GM12872 (cell line): ENCODE results near the gene AMH.

Experiments used
- TF ChIP-seq, protein P1 (sequence below): IDR thresholded peaks from 3 replicates; pipeline ENCODE4 v1.5.1; 2011; ENCODE audit warnings: low read depth, mild to moderate bottlenecking, low read length, moderate library complexity; ENCODE audit not compliant: insufficient read depth

The AMH gene

DNA sequence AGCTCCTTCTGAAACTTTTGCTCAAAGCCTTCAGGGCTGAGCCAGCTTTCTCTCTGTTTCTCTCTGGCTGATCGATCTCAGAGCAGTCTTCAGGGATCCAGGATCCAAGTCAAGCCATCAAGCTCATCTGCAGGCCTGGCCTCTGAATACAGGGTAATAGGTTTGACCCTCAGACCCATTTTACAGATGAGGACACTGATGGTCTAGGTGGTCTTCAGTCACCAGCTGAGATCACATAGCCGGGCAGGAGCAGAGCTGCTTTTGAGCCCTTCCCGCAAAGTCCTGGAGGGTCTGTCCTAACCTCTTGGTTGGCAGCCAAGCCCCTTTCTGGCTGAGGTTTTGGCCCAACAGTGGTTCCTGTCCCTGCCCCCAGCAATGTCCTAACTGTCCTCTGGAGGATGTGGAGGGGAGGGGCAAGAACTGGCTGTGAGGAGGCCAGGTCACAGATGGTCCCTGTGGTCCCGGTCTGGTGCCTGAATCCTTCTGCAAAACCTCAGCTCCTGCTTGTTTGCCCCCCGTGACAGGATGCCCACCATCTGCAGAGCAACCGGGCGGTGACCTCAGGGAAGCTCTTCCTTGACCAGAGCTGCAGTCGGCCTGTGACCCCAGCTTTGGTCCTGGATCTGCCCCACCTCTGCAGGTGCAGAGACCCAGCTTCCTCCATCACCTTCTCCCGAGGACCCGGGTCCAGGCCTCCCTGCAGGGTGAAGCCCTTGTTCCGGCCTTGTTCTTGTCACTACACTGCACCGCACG is 38.6 kb downstream of the AMH start:
- TF ChIP-seq, protein P1, sequence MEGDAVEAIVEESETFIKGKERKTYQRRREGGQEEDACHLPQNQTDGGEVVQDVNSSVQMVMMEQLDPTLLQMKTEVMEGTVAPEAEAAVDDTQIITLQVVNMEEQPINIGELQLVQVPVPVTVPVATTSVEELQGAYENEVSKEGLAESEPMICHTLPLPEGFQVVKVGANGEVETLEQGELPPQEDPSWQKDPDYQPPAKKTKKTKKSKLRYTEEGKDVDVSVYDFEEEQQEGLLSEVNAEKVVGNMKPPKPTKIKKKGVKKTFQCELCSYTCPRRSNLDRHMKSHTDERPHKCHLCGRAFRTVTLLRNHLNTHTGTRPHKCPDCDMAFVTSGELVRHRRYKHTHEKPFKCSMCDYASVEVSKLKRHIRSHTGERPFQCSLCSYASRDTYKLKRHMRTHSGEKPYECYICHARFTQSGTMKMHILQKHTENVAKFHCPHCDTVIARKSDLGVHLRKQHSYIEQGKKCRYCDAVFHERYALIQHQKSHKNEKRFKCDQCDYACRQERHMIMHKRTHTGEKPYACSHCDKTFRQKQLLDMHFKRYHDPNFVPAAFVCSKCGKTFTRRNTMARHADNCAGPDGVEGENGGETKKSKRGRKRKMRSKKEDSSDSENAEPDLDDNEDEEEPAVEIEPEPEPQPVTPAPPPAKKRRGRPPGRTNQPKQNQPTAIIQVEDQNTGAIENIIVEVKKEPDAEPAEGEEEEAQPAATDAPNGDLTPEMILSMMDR, result no peak

DNA sequence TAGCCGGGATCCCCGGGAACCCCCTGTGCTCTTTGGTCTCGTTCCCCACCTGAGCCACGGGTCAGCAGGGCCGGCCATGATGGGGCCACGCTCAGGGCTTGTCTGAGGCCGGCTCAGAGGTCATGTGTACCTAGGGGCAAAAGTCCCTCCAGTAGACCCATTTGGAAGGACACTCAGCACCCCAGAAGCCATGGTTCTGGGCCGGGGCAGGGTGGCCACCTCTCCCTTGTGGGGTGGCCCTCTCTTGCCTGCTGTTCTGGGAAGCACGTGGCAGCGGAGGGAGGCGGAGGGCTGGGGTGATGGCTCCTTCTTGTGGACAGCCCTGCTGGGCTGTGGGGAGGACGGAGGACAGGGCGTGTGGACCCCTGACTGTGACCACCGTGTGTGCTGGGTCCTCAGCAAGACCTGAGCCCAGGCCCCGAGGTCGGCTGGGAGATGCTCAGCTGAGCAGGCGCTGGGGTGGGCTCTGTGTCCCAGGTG is 39.3 kb downstream of the AMH start:
- TF ChIP-seq, protein P1, result no peak

DNA sequence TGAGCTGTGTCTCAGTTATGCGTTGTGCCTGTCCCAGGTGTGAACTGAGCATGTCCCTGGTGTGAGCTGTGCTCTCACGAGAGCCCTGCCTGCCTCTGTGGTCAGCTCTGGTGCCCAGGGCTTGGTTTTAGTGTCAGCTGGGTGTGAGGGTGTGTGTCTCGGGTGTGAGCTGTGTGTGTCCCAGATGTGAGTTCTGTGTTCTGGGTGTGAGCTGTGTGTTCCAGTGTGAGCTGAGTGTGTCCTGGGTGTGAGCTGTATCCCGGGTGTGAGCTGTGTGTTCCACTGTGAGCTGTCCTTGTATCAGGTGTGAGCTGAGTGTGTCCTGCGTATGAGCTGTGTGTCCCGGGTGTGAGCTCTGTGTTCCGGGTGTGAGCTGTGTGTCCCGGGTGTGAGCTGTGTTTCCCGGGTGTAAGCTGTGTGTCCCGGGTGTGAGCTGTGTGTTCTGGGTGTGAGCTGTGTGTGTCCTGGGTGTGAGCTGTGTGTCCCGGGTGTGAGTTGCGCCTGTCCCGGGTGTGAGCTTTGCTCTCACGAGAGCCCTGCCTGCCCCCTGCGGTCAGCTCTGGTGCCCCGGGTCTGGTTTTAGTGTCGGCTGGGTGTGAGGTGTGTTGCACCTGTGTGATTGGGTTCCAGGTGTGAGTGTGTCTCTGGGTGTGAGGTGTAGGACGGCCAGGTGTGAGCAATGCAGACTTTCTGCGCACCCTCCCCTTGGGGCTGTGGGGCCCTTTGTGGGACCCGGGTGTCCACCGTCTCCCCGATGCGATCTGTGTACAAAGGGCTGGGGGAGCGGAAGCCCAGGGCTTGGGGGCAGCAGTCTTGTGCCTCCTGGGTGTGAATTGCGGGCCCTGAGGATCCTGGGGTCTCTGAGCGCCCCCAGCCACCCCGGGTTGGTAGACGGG is 39.9 kb downstream of the AMH start:
- TF ChIP-seq, protein P1, result no peak

DNA sequence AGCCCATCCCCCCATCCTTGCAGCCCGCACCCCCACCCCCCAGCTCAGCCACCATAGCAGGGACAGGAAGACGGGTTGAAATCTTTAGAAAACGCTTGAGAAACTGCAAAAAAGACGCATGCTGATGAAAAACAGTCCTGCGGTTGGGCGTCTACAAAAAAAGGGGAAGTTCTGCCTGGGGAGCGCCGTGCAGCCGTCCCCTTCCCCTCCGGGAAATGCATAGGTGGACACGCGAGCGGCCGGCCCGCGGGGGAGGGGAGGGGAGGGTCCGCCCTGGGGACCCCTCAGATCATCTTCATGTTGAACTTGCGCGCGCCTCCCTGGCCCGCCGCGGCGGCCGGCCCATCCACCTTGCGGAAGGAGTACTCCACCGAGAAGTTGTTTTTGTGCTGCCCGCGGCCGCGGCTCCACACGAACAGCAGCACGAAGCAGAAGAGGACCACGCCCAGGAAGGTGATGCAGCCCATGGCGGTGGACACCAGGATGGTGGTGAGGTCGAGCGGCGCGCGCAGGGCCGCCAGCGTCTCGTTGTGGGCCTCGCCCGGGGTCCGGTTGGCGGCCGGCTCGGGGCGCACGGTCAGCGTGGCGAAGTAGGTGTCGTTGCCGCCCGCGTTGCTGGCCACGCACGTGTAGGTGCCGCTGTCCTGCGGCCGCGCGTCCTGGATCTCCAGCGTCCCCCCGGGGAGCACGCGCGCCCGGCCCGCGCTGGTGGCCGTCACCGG is 40.8 kb downstream of the AMH start:
- TF ChIP-seq, protein P1, result no peak

DNA sequence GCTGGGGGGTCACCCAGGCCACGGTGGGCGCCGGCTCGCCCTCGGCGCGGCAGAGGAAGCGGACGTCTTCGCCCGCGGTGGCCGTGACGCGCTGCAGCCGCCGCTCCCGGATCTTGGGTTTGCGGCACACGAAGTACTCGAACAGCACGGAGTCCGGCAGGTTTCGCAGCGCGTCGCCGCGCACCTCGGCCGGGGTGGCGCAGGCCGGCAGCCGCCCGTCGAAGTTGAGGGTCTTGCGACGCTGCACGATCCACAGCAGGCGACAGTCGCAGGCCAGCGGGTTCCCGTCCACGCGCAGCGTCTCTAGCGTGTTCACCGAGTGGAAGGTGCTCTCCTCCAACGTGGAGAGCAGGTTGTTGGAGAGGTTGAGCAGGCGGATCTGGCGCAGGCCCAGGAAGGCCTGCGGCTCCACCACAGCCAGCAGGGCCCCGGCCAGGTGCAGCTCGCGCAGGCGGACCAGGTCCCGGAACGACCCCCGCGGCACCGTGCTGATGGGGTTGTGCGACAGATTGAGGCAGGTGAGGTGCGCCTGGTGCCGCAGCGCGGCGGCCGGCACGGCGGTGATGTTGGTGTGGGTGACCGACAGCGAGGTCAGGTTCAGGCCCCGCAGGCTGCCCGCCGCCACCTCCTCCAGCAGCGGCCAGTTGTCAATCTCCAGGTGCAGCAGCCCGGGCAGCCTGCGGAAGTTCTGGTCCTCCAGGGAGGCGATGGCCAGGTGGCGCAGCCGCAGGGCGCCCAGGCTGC is 41.5 kb downstream of the AMH start:
- TF ChIP-seq, protein P1, result no peak

DNA sequence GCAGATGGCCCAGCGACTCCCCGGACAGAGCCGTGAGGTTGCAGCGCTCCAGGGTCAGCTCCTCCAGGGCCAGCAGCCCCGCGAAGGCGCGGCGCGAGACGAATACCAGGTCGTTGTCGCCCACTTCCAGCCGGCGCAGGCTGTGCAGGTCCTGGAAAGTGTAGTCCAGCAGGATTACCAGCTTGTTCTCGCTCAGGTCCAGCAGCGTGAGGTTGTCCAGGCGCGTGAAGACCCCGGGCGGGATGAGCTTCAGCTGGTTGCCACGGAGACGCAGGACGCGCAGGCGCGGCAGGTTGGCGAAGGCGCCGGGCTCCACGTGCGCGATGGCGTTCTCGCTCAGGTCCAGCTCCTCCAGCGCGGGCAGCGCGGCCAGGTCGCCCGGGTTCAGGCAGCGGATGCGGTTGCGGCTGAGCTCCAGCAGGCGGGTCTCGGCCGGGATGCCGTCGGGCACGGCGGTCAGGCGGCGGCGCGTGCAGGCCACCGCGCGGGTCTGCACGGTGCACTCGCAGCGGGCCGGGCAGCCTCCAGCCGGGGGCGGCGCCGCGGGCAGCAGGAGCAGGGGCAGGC is 42.1 kb downstream of the AMH start:
- TF ChIP-seq, protein P1, result no peak
